ENCODE results near the gene C17orf113.

DNA sequence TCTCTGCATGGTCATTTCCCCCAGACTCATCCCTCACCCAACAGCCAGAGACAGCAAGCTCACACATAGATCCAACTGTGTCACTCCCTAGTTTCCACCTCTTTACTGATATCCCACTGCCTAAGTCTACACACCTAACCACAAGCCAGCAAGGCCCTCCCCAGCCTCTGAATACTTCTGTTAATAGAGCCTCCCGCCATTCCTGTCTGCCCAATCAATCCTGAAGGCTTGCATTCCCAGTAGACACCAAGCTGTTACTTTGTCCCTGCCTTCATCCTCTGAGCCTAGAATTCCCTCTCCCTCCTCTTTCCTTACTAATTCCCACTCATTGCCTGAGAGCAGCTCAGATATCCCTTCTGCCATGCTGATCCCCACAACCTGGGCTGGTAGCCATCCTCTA is 4.7 kb downstream of the C17orf113 start:
- TF ChIP-seq, protein P1, sequence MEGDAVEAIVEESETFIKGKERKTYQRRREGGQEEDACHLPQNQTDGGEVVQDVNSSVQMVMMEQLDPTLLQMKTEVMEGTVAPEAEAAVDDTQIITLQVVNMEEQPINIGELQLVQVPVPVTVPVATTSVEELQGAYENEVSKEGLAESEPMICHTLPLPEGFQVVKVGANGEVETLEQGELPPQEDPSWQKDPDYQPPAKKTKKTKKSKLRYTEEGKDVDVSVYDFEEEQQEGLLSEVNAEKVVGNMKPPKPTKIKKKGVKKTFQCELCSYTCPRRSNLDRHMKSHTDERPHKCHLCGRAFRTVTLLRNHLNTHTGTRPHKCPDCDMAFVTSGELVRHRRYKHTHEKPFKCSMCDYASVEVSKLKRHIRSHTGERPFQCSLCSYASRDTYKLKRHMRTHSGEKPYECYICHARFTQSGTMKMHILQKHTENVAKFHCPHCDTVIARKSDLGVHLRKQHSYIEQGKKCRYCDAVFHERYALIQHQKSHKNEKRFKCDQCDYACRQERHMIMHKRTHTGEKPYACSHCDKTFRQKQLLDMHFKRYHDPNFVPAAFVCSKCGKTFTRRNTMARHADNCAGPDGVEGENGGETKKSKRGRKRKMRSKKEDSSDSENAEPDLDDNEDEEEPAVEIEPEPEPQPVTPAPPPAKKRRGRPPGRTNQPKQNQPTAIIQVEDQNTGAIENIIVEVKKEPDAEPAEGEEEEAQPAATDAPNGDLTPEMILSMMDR (IDR thresholded peaks at IDR 0.05; ENCODE audit: poor library complexity): no peak
- TF ChIP-seq EZH2phosphoT487 (IDR thresholded peaks at IDR 0.05; ENCODE audit: low read depth, severe bottlenecking, unreplicated experiment) (no peak), EZH2 (IDR thresholded peaks at IDR 0.05; ENCODE audit: borderline replicate concordance) (no peak)
